Superior temporal gyrus (tissue), 1 donor: ENCODE data around the gene CTIF.

Experiments used
- DNase-seq: peaks from one replicate; pipeline ENCODE4 v3.0.0-alpha.2; 2016; ENCODE audit errors: extremely low spot score

The CTIF gene

GRCh38 chr18:48819781-48820482, 281.1 kb downstream of the CTIF start:
- no peak for DNase-seq

- no peak for DNase-seq
Measured at GRCh38 chr18:48820483-48821250, 281.8 kb downstream of the CTIF start.

GRCh38 chr18:48821251-48821590, 282.4 kb downstream of the CTIF start:
- no peak for DNase-seq

GRCh38 chr18:48821845-48822244, 283.0 kb downstream of the CTIF start:
- no peak for DNase-seq

GRCh38 chr18:48824231-48824970, 285.6 kb downstream of the CTIF start:
- no peak for DNase-seq

GRCh38 chr18:48825101-48825745, 286.4 kb downstream of the CTIF start:
- no peak for DNase-seq

- no peak for DNase-seq
Measured at GRCh38 chr18:48826271-48826670, 287.4 kb downstream of the CTIF start.

- no peak for DNase-seq
Measured at GRCh38 chr18:48826806-48827205, 288.0 kb downstream of the CTIF start.

GRCh38 chr18:48827291-48828193, 288.7 kb downstream of the CTIF start:
- no peak for DNase-seq

- DNase-seq = no peak
Measured at GRCh38 chr18:48828194-48828545, 289.3 kb downstream of the CTIF start.

GRCh38 chr18:48828691-48829442, 290.0 kb downstream of the CTIF start:
- no peak for DNase-seq

- no peak for DNase-seq
Measured at GRCh38 chr18:48829443-48830149, 290.8 kb downstream of the CTIF start.

GRCh38 chr18:48831113-48831759, 292.4 kb downstream of the CTIF start:
- DNase-seq = no peak

- DNase-seq = no peak
Measured at GRCh38 chr18:48831802-48832201, 293.0 kb downstream of the CTIF start.

GRCh38 chr18:48832938-48833700, 294.3 kb downstream of the CTIF start:
- DNase-seq = no peak

- no peak for DNase-seq
Measured at GRCh38 chr18:48833701-48834412, 295.0 kb downstream of the CTIF start.

- no peak for DNase-seq
Measured at GRCh38 chr18:48834413-48835031, 295.7 kb downstream of the CTIF start.
